ENCODE data around the gene SCN8A.
A peak's percentile ranks its signal among the peaks of the same experiment; 100 is the strongest.
"Not testable (repeated sequence)": the region's sequence is repeated elsewhere in the genome, so short reads cannot be mapped to it uniquely, and the experiment has no call there.

SCN8A gene

GRCh38 chr12:51591016-51591901 lies at the start of gene SCN8A:
Gene SCN8A, plus strand, starts transcription at chr12:51591233. Its CDS starts 71,585 bp downstream, at chr12:51662818.
- Histone ChIP-seq H3K9ac (ENCODE audit: low read depth, low read length) (peak within 1 kb of the TSS; percentile 63), H3K9me3 (ENCODE audit: control insufficient read depth, insufficient read depth, low read length) (no peaks in the 10 kb centered on the region), H3K4me1 (ENCODE audit: control insufficient read depth, insufficient read depth, low read length) (peaks cover 16% of the 10 kb centered on the region), H3K36me3 (ENCODE audit: control insufficient read depth, insufficient read depth, low read length) (0 out of 2 replicates have a peak, but pooled peaks cover 7% of the 10 kb centered on the region), H3K27ac (ENCODE audit: low read depth, low read length) (peak within 1 kb of the TSS; percentile 85), H3K27me3 (ENCODE audit: control insufficient read depth, insufficient read depth, low read length) (peaks cover 13% of the 10 kb centered on the region), H3K4me3 (ENCODE audit: low read depth, low read length) (peak within 1 kb of the TSS; percentile 89)

DNA sequence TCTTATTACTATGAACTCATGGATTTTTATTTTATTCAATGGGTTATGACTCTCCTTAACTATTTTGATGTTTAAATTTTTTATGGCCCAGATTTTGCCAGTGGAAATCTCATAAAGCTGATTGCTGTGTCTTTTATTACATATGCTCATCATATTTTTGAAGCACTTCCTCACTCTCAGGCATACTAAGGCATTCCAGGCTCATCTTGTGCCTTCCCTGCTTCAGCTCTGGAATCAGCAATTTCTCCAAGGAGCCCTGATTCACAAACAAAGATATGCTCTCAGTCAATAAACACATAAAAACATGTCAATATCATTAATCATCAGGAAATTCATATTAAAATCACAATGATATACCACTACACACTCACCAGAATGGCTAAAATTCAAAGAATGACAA lies 44.9 kb upstream of the SCN8A start:
- H3K9ac ChIP-seq (ENCODE audit: low read depth, low read length) = no peak overlapping the region

DNA sequence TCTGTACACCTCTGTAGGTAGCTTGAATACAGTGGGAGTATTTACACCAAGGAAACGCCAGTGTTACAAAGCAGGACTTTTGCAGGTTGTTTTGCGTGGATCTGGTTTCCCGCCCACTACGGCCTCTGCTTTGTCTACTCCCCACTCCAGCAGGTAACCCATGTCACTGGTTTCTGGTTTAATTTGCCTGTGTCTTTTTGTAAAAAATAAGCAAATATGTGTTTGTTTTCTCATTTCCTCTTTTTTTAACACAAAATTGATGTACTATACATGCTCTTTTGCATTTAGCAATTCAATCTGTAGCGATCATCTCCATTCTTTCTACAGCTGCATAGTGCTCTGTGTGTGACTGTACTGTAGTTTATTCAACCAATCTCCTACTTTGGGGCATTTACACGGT lies 43.4 kb upstream of the SCN8A start:
- no peaks in the 10 kb centered on the region for H3K36me3 ChIP-seq (ENCODE audit: control insufficient read depth, insufficient read depth, low read length)
- no peak overlapping the region for H3K9ac ChIP-seq (ENCODE audit: low read depth, low read length)
- H3K9me3 ChIP-seq (ENCODE audit: control insufficient read depth, insufficient read depth, low read length) = no peaks in the 10 kb centered on the region
- H3K4me3 ChIP-seq (ENCODE audit: low read depth, low read length) = no peak overlapping the region
- no peaks in the 10 kb centered on the region for H3K27me3 ChIP-seq (ENCODE audit: control insufficient read depth, insufficient read depth, low read length)
- no peak overlapping the region for H3K27ac ChIP-seq (ENCODE audit: low read depth, low read length)
- H3K4me1 ChIP-seq (ENCODE audit: control insufficient read depth, insufficient read depth, low read length) = peaks cover 21% of the 10 kb centered on the region

More for the DNA sequence above, 44.9 kb upstream of the SCN8A start:
- H3K4me1 ChIP-seq (ENCODE audit: control insufficient read depth, insufficient read depth, low read length) = peaks cover 21% of the 10 kb centered on the region
- H3K27me3 ChIP-seq (ENCODE audit: control insufficient read depth, insufficient read depth, low read length) = no peaks in the 10 kb centered on the region
- no peak overlapping the region for H3K4me3 ChIP-seq (ENCODE audit: low read depth, low read length)
- H3K9me3 ChIP-seq (ENCODE audit: control insufficient read depth, insufficient read depth, low read length) = no peaks in the 10 kb centered on the region
- no peaks in the 10 kb centered on the region for H3K36me3 ChIP-seq (ENCODE audit: control insufficient read depth, insufficient read depth, low read length)
- H3K27ac ChIP-seq (ENCODE audit: low read depth, low read length) = no peak overlapping the region

- no peaks in the 10 kb centered on the region for H3K27me3 ChIP-seq (ENCODE audit: control insufficient read depth, insufficient read depth, low read length)
- peaks cover 16% of the 10 kb centered on the region for H3K4me1 ChIP-seq (ENCODE audit: control insufficient read depth, insufficient read depth, low read length)
- H3K36me3 ChIP-seq (ENCODE audit: control insufficient read depth, insufficient read depth, low read length) = no peaks in the 10 kb centered on the region
- H3K4me3 ChIP-seq (ENCODE audit: low read depth, low read length) = no peak overlapping the region
- H3K27ac ChIP-seq (ENCODE audit: low read depth, low read length) = no peak overlapping the region
- no peaks in the 10 kb centered on the region for H3K9me3 ChIP-seq (ENCODE audit: control insufficient read depth, insufficient read depth, low read length)
- H3K9ac ChIP-seq (ENCODE audit: low read depth, low read length) = no peak overlapping the region
Measured at GRCh38 chr12:51548241-51548640, 42.8 kb upstream of the SCN8A start.

DNA sequence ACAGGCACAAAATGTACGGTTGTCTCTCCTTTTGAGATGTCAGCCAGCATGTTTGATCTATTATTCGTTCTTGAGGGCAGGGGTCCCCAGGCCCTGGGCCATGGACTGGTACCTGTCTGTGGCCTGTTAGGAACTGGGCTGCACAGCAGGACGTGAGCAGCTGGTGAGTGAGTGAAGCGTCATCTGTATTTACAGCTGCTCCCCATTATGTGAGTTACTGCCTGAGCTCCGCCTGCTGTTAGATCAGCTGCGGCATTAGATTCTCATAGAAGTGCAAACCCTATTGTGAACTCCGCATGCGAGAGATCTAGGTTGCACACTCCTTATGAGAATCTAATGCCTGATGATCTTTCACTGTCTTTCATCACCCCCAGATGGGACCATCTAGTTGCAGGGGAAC lies 41.4 kb upstream of the SCN8A start:
- no peaks in the 10 kb centered on the region; the same call in 1 of the 2 replicates for H3K9me3 ChIP-seq (ENCODE audit: control insufficient read depth, insufficient read depth, low read length)
- H3K4me3 ChIP-seq (ENCODE audit: low read depth, low read length) = no peak overlapping the region
- H3K9ac ChIP-seq (ENCODE audit: low read depth, low read length) = no peak overlapping the region
- H3K27me3 ChIP-seq (ENCODE audit: control insufficient read depth, insufficient read depth, low read length) = no peaks in the 10 kb centered on the region
- H3K27ac ChIP-seq (ENCODE audit: low read depth, low read length) = no peak overlapping the region
- peaks cover 10% of the 10 kb centered on the region for H3K4me1 ChIP-seq (ENCODE audit: control insufficient read depth, insufficient read depth, low read length)
- no peaks in the 10 kb centered on the region for H3K36me3 ChIP-seq (ENCODE audit: control insufficient read depth, insufficient read depth, low read length)

GRCh38 chr12:51568271-51569032 lies 22.6 kb upstream of the SCN8A start:
- not testable (repeated sequence) for H3K27ac ChIP-seq (ENCODE audit: low read depth, low read length); H3K9ac ChIP-seq (ENCODE audit: low read depth, low read length); H3K36me3 ChIP-seq (ENCODE audit: control insufficient read depth, insufficient read depth, low read length); H3K27me3 ChIP-seq (ENCODE audit: control insufficient read depth, insufficient read depth, low read length); H3K9me3 ChIP-seq (ENCODE audit: control insufficient read depth, insufficient read depth, low read length); H3K4me1 ChIP-seq (ENCODE audit: control insufficient read depth, insufficient read depth, low read length); H3K4me3 ChIP-seq (ENCODE audit: low read depth, low read length)

GRCh38 chr12:51579321-51579850 lies 11.6 kb upstream of the SCN8A start:
- Histone ChIP-seq H3K27me3 (ENCODE audit: control insufficient read depth, insufficient read depth, low read length) (no peaks in the 10 kb centered on the region), H3K36me3 (ENCODE audit: control insufficient read depth, insufficient read depth, low read length) (no peaks in the 10 kb centered on the region), H3K9ac (ENCODE audit: low read depth, low read length) (no peak overlapping the region), H3K4me1 (ENCODE audit: control insufficient read depth, insufficient read depth, low read length) (no peaks in the 10 kb centered on the region), H3K27ac (ENCODE audit: low read depth, low read length) (no peak overlapping the region), H3K4me3 (ENCODE audit: low read depth, low read length) (no peak overlapping the region), H3K9me3 (ENCODE audit: control insufficient read depth, insufficient read depth, low read length) (no peaks in the 10 kb centered on the region)

DNA sequence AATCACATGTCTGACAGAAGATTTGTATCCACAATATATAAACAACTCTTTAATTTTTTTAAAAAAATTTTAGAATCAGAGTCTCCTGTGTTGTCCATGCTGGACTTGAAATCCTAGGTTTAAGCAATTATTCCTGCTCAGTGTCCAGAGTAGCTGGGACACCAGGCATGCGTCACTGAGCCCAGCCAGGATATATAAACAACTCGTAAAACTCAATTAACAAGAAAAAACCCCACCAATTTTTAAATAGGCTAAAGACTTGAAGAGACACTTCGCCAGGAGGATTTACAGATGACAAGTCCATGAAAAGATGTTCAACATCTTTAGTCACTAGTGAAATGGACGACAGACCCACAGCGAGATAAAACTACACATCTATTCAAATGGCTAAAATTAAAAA lies 2.0 kb upstream of the SCN8A start:
- H3K36me3 ChIP-seq (ENCODE audit: control insufficient read depth, insufficient read depth, low read length) = 0 out of 2 replicates have a peak, but pooled peaks cover 1% of the 10 kb centered on the region
- H3K9me3 ChIP-seq (ENCODE audit: control insufficient read depth, insufficient read depth, low read length) = no peaks in the 10 kb centered on the region
- no peak overlapping the region for H3K9ac ChIP-seq (ENCODE audit: low read depth, low read length)
- no peak overlapping the region for H3K4me3 ChIP-seq (ENCODE audit: low read depth, low read length)
- H3K27ac ChIP-seq (ENCODE audit: low read depth, low read length) = no peak overlapping the region
- H3K27me3 ChIP-seq (ENCODE audit: control insufficient read depth, insufficient read depth, low read length) = peaks cover 13% of the 10 kb centered on the region
- peaks cover 16% of the 10 kb centered on the region for H3K4me1 ChIP-seq (ENCODE audit: control insufficient read depth, insufficient read depth, low read length)

- H3K4me1 ChIP-seq (ENCODE audit: control insufficient read depth, insufficient read depth, low read length) = peaks cover 16% of the 10 kb centered on the region
Measured at GRCh38 chr12:51589557-51590176, 1.4 kb upstream of the SCN8A start.

DNA sequence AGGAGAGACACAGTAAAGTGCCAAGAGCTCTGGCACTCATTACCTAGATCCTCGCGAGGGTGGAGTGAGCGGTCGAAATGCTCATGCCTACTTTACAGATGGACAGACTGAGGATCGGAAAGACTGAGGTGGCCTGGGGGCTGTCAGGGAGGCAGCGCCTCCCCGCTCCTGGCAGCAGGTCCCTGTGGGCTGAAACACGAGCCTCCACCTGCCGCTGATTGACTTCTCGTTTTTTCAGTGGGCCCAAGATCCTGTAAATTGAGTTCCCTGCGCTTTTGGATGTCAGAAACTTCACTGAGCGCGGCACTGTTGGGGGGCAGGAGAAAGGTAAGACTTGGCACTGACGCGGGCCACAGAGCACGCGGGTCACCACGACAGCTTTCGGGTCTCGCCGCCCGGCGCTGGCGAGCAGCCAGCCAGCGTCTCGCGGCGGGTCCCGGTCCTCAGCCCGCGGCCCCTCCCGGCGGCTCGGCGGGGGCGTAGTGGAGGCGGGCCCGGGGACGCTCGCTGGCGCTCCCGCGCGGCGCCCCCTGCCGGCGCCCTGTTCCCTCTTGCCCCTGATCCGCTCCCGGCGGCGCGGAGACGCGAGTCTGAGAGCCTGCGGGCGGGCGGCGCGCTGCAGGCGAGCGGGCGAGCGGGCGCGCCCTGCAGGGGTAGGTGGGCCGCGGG lies 552 bp upstream of the SCN8A start:
- peak overlapping the region; percentile 63 for H3K9ac ChIP-seq (ENCODE audit: low read depth, low read length)
- peak overlapping the region; percentile 57 for H3K27ac ChIP-seq (ENCODE audit: low read depth, low read length)
- peaks cover 13% of the 10 kb centered on the region for H3K27me3 ChIP-seq (ENCODE audit: control insufficient read depth, insufficient read depth, low read length)
- 0 out of 2 replicates have a peak, but pooled peaks cover 7% of the 10 kb centered on the region for H3K36me3 ChIP-seq (ENCODE audit: control insufficient read depth, insufficient read depth, low read length)
- H3K4me1 ChIP-seq (ENCODE audit: control insufficient read depth, insufficient read depth, low read length) = peaks cover 16% of the 10 kb centered on the region
- H3K4me3 ChIP-seq (ENCODE audit: low read depth, low read length) = peak overlapping the region; percentile 78
- H3K9me3 ChIP-seq (ENCODE audit: control insufficient read depth, insufficient read depth, low read length) = no peaks in the 10 kb centered on the region

More at GRCh38 chr12:51589557-51590176, 1.4 kb upstream of the SCN8A start:
- H3K4me3 ChIP-seq (ENCODE audit: low read depth, low read length) = peak overlapping the region; percentile 78
- no peak overlapping the region; the same call in 1 of the 2 replicates for H3K9ac ChIP-seq (ENCODE audit: low read depth, low read length)
- H3K36me3 ChIP-seq (ENCODE audit: control insufficient read depth, insufficient read depth, low read length) = 0 out of 2 replicates have a peak, but pooled peaks cover 7% of the 10 kb centered on the region
- no peaks in the 10 kb centered on the region for H3K9me3 ChIP-seq (ENCODE audit: control insufficient read depth, insufficient read depth, low read length)
- H3K27ac ChIP-seq (ENCODE audit: low read depth, low read length) = no peak overlapping the region
- H3K27me3 ChIP-seq (ENCODE audit: control insufficient read depth, insufficient read depth, low read length) = peaks cover 13% of the 10 kb centered on the region

All from HUES48 (cell line).